LHCN-M2 (cell line): ENCODE measurements around the gene PCGF3. TPM values are rescaled to one million over a fixed set of nuclear protein-coding genes. Genes with fewer than 3 reads are reported as not detected.
"Not testable (repeated sequence)": the region's sequence is repeated elsewhere in the genome, so short reads cannot be mapped to it uniquely, and the experiment has no call there.

Experiments used
- DNase-seq: peaks from one replicate; pipeline ENCODE4 v3.0.0-alpha.2; 2012; ENCODE audit warnings: low read depth
- total RNA-seq: library from RNA; depleted of rRNA; stranded (reverse); fragments of >200 nt; gene quantifications from 2 replicates; pipeline ENCODE4 v1.2.3, GENCODE V29; 2014

The PCGF3 gene
- total RNA-seq, 1 experiment from 2014 or later, result 66.3 TPM

- DNase-seq, result no peak
These were observed 56.9 kb downstream of the PCGF3 start for GRCh38 chr4:762211-763190.

- no peak for DNase-seq
These were observed 57.7 kb downstream of the PCGF3 start for GRCh38 chr4:763191-763810.

- no peak for DNase-seq
These were observed 58.3 kb downstream of the PCGF3 start for GRCh38 chr4:763922-764321.

- DNase-seq, result no peak
These were observed 59.0 kb downstream of the PCGF3 start for GRCh38 chr4:764405-765169.

- peak; percentile 35 for DNase-seq
These were observed 60.5 kb downstream of the PCGF3 start for GRCh38 chr4:766152-766515.

GRCh38 chr4:766559-767283 lies 61.1 kb downstream of the PCGF3 start:
- no peak for DNase-seq

- no peak for DNase-seq
These were observed 62.4 kb downstream of the PCGF3 start for GRCh38 chr4:768076-768475.

GRCh38 chr4:768995-769394 lies 63.4 kb downstream of the PCGF3 start:
- no peak for DNase-seq

GRCh38 chr4:769511-769910 lies 63.9 kb downstream of the PCGF3 start:
- DNase-seq, result no peak

- DNase-seq, result no peak
These were observed 64.4 kb downstream of the PCGF3 start for GRCh38 chr4:770022-770421.

GRCh38 chr4:771464-771863 lies 65.8 kb downstream of the PCGF3 start:
- no peak for DNase-seq

- DNase-seq, result peak; percentile 29
These were observed 66.5 kb downstream of the PCGF3 start for GRCh38 chr4:772118-772517.

GRCh38 chr4:772776-773175 lies 67.1 kb downstream of the PCGF3 start:
- DNase-seq, result no peak

GRCh38 chr4:773214-773613 lies 67.6 kb downstream of the PCGF3 start:
- DNase-seq, result no peak

- not testable (repeated sequence) for DNase-seq
These were observed 68.9 kb downstream of the PCGF3 start for GRCh38 chr4:774419-775092.

- DNase-seq, result not testable (repeated sequence)
These were observed 69.9 kb downstream of the PCGF3 start for GRCh38 chr4:775485-775884.

- DNase-seq, result no peak
These were observed 71.3 kb downstream of the PCGF3 start for GRCh38 chr4:776743-777441.

GRCh38 chr4:777520-778262 lies 72.1 kb downstream of the PCGF3 start:
- DNase-seq, result no peak

GRCh38 chr4:779555-779954 lies 73.9 kb downstream of the PCGF3 start:
- DNase-seq, result no peak

GRCh38 chr4:780255-780654 lies 74.6 kb downstream of the PCGF3 start:
- DNase-seq, result not testable (repeated sequence)
